Hematopoietic multipotent progenitor cell treated with erythropoietin and hydrocortisone succinate and interleukin-3 and kit ligand, for 8 days (in vitro differentiated cells): Measurements from ENCODE around the gene KMT2A.

Experiments
- DNase-seq: peaks from one replicate; pipeline ENCODE4 v3.0.0-alpha.2; 2015

Gene KMT2A

DNA sequence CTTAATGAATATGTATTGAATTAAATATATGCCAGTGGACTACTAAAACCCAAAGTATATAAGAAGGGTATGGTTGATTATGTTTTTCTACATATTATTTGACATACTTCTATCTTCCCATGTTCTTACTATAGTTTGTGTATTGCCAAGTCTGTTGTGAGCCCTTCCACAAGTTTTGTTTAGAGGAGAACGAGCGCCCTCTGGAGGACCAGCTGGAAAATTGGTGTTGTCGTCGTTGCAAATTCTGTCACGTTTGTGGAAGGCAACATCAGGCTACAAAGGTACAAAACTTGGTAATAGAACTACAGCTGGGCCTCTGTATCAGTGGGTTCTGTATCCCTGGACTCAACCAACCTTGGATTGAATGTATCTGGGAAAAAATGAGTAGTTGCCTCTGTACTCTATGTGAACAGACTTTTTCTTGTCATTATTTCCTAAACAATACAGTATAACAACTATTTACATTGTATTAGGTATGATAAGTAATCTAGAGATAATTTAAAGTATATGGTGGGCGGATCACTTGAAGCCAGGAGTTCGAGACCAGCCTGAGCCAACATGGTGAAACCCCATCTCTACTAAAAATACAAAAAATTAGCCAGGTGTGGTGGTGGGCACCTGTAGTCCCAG is 52.3 kb downstream of the KMT2A start:
- peak; percentile 83 for DNase-seq

- DNase-seq: no peak
These were observed 54.7 kb downstream of the KMT2A start for GRCh38 chr11:118491041-118491440.

- no peak for DNase-seq
These were observed 61.5 kb downstream of the KMT2A start for GRCh38 chr11:118497831-118498230.

DNA sequence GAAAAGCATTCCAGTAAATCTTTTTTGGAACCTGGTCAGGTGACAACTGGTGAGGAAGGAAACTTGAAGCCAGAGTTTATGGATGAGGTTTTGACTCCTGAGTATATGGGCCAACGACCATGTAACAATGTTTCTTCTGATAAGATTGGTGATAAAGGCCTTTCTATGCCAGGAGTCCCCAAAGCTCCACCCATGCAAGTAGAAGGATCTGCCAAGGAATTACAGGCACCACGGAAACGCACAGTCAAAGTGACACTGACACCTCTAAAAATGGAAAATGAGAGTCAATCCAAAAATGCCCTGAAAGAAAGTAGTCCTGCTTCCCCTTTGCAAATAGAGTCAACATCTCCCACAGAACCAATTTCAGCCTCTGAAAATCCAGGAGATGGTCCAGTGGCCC is 66.9 kb downstream of the KMT2A start:
- no peak for DNase-seq

GRCh38 chr11:118511601-118512000 is 75.3 kb downstream of the KMT2A start:
- no peak for DNase-seq

GRCh38 chr11:118514103-118514502 is 77.8 kb downstream of the KMT2A start:
- DNase-seq: no peak

DNA sequence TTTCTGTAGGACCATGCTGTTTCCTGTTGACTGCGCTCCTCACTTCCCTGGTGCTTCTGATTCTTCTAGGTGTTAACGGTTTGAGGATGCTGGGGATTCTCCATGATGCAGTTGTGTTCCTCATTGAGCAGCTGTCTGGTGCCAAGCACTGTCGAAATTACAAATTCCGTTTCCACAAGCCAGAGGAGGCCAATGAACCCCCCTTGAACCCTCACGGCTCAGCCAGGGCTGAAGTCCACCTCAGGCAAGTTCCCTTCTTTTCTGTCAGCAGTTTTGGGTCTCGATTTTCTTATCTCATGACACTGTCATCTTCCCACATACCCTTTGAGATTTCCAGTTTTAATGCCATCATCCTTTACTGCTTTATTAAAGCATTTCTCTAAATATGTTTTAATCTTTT is 83.3 kb downstream of the KMT2A start:
- no peak for DNase-seq

DNA sequence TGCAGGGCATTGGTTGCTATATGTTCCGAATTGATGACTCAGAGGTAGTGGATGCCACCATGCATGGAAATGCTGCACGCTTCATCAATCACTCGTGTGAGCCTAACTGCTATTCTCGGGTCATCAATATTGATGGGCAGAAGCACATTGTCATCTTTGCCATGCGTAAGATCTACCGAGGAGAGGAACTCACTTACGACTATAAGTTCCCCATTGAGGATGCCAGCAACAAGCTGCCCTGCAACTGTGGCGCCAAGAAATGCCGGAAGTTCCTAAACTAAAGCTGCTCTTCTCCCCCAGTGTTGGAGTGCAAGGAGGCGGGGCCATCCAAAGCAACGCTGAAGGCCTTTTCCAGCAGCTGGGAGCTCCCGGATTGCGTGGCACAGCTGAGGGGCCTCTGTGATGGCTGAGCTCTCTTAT is 85.6 kb downstream of the KMT2A start:
- DNase-seq: no peak

DNA sequence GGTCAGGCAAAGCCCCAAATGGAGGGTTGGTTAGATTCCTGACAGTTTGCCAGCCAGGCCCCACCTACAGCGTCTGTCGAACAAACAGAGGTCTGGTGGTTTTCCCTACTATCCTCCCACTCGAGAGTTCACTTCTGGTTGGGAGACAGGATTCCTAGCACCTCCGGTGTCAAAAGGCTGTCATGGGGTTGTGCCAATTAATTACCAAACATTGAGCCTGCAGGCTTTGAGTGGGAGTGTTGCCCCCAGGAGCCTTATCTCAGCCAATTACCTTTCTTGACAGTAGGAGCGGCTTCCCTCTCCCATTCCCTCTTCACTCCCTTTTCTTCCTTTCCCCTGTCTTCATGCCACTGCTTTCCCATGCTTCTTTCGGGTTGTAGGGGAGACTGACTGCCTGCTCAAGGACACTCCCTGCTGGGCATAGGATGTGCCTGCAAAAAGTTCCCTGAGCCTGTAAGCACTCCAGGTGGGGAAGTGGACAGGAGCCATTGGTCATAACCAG is 86.3 kb downstream of the KMT2A start:
- peak; percentile 22 for DNase-seq

- DNase-seq: no peak
These were observed 88.1 kb downstream of the KMT2A start for GRCh38 chr11:118524356-118524755.

GRCh38 chr11:118524757-118525470 is 88.6 kb downstream of the KMT2A start:
- DNase-seq: no peak

DNA sequence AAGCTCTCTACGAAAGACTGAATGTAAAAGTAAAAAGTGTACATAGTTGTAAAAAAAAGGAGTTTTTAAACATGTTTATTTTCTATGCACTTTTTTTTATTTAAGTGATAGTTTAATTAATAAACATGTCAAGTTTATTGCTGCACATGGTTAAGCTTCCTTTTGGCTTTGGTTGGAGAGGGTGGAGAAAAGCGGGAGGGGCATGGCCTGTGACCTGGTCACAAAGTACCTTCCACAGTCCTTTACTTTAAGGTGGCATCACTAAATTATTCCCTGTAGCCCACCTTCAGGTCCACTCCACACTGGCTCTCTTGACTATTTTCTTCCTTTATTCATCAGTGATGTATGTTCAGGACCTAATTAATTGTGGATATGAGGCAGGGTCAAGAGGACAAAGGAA is 90.4 kb downstream of the KMT2A start:
- DNase-seq: no peak

- no peak for DNase-seq
These were observed 90.8 kb downstream of the KMT2A start, which contains the start of gene TTC36 for GRCh38 chr11:118527109-118527508. TTC36 (plus strand) TSS chr11:118527474; CDS start chr11:118527495, 21 bp downstream.

GRCh38 chr11:118528511-118528910 is 92.2 kb downstream of the KMT2A start:
- DNase-seq: no peak

DNA sequence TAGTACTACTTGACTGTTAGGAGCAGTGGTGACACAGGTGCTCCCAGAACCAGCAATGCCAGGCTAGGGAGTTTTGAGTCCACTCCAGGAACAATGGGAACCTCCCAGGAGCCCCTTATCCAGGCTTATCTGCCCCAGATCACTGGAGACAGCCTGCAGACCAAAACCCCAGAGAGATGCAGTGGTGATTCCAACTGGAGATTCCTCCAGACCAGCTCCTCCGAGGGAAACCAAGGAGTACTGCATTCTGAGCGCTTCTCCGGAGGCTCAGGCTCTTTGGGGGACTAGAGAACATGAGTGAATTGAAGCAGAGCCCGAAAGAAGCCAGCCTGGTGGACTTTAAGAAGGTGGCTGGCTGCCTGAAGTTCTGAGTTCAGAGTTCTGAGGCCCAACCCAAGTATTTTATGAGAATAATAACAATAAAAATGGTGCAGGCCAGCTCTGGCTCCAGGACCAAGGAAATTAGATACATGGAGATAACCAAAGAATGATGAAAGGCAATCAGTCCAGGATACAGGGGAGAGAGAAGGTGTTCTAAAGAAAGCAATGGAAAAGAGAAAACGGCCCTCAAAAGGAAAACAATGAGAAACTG is 93.4 kb downstream of the KMT2A start:
- no peak for DNase-seq

GRCh38 chr11:118530180-118530682 is 93.9 kb downstream of the KMT2A start:
- DNase-seq: no peak

DNA sequence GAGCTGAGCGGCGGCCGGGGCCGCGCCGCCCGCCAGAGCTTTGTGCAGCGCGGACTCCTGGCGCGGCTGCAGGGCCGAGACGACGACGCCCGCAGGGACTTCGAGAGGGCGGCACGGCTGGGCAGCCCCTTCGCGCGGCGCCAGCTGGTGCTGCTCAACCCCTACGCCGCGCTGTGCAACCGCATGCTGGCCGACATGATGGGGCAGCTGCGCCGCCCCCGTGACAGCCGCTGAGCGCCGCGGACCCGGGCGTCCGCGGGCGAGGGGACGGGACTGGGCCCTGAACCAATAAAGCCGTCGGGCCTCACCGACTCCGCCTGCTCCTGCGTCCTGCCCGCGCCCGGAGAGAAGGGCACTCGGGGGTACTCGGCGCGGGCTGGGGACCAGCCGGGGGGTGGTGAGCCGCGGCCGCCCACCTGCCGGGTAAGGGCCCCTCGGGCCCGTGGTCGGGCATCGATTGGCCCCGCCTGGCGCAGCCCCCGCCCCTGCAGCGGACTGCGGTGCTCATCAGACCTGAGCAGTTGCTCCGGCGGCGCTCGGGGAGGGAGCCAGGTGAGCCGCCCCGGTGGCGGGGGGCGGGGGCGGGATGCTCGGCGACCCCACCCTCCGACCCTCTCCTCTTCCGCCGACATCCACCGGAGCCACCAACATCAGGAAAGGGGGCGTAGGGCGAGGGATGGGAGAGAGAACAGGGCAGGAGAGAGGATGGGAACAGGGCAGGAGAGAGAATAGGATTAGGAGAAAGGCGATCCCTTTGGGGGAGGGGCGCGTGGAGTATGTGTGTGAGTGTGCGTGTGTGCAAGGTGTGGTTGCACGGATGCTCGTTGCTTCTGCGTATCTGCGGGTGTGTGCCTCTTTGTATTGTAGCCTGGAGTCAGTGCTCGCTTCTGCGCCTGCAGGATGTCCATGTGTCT is 94.6 kb downstream of the KMT2A start, which contains the start of gene TMEM25:
Gene TMEM25 (plus strand): TSS at position 510 of the 914 bp plus-strand sequence. CDS start 610 bp downstream, outside the sequence.
- DNase-seq: peak; percentile 12

- no peak for DNase-seq
These were observed 95.3 kb downstream of the KMT2A start for GRCh38 chr11:118531597-118532084.

DNA sequence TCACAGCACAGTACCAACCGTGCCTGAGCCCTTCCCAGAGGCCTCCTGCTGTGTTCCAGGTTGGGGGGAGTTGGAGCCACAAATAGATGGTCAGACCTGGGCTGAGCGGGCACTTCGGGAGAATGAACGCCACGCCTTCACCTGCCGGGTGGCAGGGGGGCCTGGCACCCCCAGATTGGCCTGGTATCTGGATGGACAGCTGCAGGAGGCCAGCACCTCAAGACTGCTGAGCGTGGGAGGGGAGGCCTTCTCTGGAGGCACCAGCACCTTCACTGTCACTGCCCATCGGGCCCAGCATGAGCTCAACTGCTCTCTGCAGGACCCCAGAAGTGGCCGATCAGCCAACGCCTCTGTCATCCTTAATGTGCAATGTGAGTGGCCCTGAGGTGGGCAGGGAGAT is 95.8 kb downstream of the KMT2A start:
- DNase-seq: no peak

DNA sequence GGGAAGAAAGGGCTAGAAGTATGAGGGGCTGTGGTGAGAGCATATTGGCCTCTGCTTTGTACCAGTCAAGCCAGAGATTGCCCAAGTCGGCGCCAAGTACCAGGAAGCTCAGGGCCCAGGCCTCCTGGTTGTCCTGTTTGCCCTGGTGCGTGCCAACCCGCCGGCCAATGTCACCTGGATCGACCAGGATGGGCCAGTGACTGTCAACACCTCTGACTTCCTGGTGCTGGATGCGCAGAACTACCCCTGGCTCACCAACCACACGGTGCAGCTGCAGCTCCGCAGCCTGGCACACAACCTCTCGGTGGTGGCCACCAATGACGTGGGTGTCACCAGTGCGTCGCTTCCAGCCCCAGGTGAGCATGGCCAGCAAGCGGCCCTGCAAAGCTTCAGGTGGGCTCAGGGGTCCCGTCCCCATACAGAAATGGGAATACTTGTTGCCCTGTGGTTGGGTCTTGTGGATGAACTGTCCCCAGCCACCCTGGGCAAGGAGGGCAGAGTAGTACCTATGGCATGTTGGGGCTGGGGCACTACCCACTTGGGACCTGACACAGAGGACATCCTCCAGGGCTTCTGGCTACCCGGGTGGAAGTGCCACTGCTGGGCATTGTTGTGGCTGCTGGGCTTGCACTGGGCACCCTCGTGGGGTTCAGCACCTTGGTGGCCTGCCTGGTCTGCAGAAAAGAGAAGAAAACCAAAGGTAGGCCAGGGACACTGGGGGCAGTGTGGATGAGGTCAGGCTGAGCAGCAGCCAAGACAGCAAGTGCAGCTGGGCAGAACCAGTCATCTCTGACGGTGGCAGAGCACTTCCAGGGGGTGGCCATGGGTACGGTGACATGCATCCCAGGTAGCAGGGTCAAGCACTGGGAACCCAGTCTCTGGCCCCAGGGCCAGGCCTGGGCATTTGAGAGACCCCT is 96.8 kb downstream of the KMT2A start:
- no peak for DNase-seq
